ENCODE results near the gene CDS2. TPM values are rescaled to one million over a fixed set of nuclear protein-coding genes. Genes with fewer than 3 reads are reported as not detected.

The CDS2 gene
- total RNA-seq: 100 to 1,000 TPM in 1 of 4 donors, 10 to 100 TPM in 3; 59.8 to 102 (median 73.9) TPM

DNA sequence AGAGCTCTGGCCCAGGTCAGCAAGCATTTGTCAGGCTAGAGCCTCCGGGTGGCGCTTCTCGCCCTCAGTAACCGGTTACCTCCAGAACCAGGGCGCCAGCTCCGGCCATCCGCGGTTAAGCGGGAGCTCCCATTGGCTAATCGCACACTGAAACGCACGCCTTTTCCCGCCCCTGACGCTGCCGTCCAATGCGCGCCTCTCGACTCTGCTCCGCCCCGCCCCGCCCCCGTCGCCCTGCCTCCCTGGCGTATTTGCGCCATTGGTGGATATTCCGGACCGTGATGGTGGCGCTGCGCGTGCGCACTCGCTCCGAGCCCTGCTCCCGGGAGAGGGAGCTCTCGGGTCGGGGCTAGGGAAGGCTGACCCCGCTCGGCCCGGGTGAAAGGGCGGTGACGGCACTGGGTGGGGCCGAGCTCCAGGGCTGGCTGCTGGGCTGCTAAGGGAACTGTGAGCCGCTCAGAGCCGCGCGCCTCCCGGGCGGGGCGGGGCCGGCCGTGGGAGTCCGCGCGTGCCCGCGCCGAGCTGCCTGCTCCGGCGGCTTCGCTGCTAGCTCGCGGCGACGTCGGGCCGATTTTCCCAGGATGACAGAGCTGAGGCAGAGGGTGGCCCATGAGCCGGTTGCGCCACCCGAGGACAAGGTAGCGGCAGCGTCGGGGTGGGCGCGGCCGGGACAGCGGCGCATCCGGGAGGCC, at the start of gene CDS2:
Gene CDS2, plus strand, starts transcription at position 497 of the 692 bp plus-strand sequence. Its CDS starts 85 bp downstream, at position 582.
- WGBS, 2 donors (ENCODE audit: low coverage in 1 of 2): no CpG with 5 or more reads among the region's 78 CpGs
- TF ChIP-seq POLR2AphosphoS5 (IDR thresholded peaks at IDR 0.05) (peak; percentile 80), POLR2A (IDR thresholded peaks at IDR 0.05) (peak; percentile 93), EP300 (IDR thresholded peaks at IDR 0.05) (no peak)
- TF ChIP-seq, protein P1, sequence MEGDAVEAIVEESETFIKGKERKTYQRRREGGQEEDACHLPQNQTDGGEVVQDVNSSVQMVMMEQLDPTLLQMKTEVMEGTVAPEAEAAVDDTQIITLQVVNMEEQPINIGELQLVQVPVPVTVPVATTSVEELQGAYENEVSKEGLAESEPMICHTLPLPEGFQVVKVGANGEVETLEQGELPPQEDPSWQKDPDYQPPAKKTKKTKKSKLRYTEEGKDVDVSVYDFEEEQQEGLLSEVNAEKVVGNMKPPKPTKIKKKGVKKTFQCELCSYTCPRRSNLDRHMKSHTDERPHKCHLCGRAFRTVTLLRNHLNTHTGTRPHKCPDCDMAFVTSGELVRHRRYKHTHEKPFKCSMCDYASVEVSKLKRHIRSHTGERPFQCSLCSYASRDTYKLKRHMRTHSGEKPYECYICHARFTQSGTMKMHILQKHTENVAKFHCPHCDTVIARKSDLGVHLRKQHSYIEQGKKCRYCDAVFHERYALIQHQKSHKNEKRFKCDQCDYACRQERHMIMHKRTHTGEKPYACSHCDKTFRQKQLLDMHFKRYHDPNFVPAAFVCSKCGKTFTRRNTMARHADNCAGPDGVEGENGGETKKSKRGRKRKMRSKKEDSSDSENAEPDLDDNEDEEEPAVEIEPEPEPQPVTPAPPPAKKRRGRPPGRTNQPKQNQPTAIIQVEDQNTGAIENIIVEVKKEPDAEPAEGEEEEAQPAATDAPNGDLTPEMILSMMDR (IDR thresholded peaks at IDR 0.05): peak; percentile 39 to 79 (median 58)
- Histone ChIP-seq H3K36me3 (no peaks in the 10 kb centered on the region), H3K4me3 (peak within 1 kb of the TSS; percentile 86 to 99), H3K4me1 (peaks cover 0 to 51% (median 26%) of the 10 kb centered on the region in 3 donors), H3K27ac (peak within 1 kb of the TSS; percentile 94 to 99 (median 98)), H3K27me3 (no peaks in the 10 kb centered on the region), H3K9me3 (no peaks in the 10 kb centered on the region)
- ATAC-seq: peak; percentile 96

DNA sequence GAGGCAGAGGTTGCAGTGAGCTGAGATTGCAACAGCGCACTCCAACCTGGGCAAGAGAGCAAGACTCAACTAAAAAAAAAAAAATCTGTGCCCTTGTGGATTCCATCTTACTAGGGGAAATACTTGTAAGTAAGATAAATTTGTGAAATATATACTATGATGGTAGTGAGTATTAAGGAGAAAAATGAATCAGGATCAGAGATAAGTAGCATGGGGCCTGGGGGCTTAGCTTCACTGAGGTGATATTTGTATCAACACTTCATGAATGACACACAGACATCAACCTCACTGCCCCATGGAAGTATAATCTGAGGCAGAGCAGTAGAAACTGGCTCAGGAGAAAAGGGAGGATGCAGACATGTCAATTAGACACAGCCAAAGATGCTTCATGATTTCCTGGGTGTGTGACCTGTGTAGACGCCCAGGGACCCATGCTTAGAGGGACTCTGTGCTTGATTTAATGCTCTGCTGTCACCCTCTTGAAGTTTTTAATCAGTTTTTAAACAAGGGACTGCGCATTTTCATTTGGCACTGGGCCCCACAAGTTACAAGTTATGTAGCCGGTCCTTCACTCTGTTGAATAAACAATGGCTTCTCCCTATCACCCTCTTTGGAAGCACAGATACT, 48.9 kb upstream of the CDS2 start:
- no peak for TF ChIP-seq EP300 (IDR thresholded peaks at IDR 0.05)
- no peak for TF ChIP-seq POLR2A (IDR thresholded peaks at IDR 0.05)
- TF ChIP-seq, protein P1 (IDR thresholded peaks at IDR 0.05): no peak
- TF ChIP-seq POLR2AphosphoS5 (IDR thresholded peaks at IDR 0.05): no peak
- H3K27me3 ChIP-seq: no peaks in the 10 kb centered on the region
- 31 to 50% methylated on average over 3 to 4 of the region's 4 CpGs for WGBS, 2 donors (ENCODE audit: low coverage in 1 of 2)
- peak overlapping the region; percentile 19 to 36 for H3K4me3 ChIP-seq
- H3K4me1 ChIP-seq: peaks cover 0 to 29% (median 8%) of the 10 kb centered on the region in 3 donors
- H3K9me3 ChIP-seq: no peaks in the 10 kb centered on the region
- peak overlapping the region; percentile 21 to 68 (median 48) for H3K27ac ChIP-seq
- no peak for ATAC-seq
- H3K36me3 ChIP-seq: no peaks in the 10 kb centered on the region

DNA sequence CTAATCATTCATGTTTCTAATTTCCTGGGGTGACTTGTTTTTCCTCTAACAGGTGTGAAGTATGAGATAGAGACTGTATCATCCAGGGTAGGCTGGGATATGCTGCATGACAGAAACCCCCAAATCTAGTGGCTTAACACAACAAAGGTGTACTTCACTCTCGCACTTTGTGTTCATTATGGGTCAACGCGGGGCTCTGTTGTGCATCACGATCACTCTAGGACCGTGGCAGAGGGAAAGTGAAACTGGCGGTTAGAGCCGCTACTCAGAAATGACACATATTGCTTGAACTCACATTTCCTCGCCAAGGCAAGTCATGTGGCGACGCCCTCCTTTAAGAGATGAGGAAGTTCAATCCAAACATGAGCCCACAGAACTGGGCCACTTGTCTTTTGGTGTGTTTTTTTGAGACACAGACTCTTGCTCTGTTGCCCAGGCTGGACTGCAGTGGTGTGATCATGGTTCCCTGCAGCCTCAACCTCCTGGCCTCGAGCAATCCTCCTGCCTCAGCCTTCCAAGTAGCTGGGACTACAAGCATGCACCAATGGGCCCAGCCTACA, 48.3 kb upstream of the CDS2 start:
- peak in 1 of 2 donors; percentile 20 for TF ChIP-seq POLR2A (IDR thresholded peaks at IDR 0.05)
- TF ChIP-seq POLR2AphosphoS5 (IDR thresholded peaks at IDR 0.05): peak; percentile 54
- TF ChIP-seq EP300 (IDR thresholded peaks at IDR 0.05): no peak
- peaks cover 0 to 23% (median 2%) of the 10 kb centered on the region in 3 donors for H3K4me1 ChIP-seq
- no peaks in the 10 kb centered on the region for H3K9me3 ChIP-seq
- H3K36me3 ChIP-seq: no peaks in the 10 kb centered on the region
- peak overlapping the region; percentile 19 to 36 for H3K4me3 ChIP-seq
- ATAC-seq: peak; percentile 76
- WGBS, 2 donors (ENCODE audit: low coverage in 1 of 2): 28 to 83% methylated on average over 8 to 11 of the region's 11 CpGs
- H3K27me3 ChIP-seq: no peaks in the 10 kb centered on the region
- peak overlapping the region; percentile 21 to 68 (median 48) for H3K27ac ChIP-seq

DNA sequence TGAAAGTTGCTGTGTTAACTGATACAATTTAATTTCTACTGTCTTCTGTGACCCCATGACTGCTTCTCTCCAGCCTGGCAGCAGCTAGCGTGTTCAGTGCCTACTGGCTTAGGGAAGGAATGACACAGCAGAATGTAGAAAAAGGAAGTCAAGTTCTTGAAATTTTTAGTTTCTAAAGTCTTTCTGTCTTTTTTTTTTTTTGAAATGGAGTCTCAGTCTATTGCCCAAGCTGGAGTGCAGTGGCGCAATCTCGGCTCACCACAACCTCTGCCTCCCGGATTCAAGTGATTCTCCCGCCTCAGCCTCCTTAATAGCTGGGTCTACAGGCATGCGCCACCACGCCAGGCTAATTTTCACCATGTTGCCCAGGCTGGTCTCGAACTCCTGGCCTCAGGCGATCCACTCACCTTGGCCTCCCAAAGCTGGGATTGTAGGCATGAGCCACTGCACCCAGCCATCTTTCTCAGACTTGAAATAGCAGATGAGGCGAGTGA, 46.4 kb upstream of the CDS2 start:
- TF ChIP-seq POLR2A (IDR thresholded peaks at IDR 0.05): no peak
- peak; percentile 21 for TF ChIP-seq POLR2AphosphoS5 (IDR thresholded peaks at IDR 0.05)
- Histone ChIP-seq H3K27ac (peak overlapping the region in 2 of 4 donors; percentile 28 to 61), H3K4me1 (peaks cover 0 to 16% (median 0%) of the 10 kb centered on the region in 3 donors), H3K4me3 (no peak overlapping the region), H3K36me3 (no peaks in the 10 kb centered on the region), H3K9me3 (no peaks in the 10 kb centered on the region), H3K27me3 (no peaks in the 10 kb centered on the region)
- peak; percentile 71 for ATAC-seq
- 60 to 83% methylated on average over 1 to 7 of the region's 10 CpGs for WGBS, 2 donors (ENCODE audit: low coverage in 1 of 2)

DNA sequence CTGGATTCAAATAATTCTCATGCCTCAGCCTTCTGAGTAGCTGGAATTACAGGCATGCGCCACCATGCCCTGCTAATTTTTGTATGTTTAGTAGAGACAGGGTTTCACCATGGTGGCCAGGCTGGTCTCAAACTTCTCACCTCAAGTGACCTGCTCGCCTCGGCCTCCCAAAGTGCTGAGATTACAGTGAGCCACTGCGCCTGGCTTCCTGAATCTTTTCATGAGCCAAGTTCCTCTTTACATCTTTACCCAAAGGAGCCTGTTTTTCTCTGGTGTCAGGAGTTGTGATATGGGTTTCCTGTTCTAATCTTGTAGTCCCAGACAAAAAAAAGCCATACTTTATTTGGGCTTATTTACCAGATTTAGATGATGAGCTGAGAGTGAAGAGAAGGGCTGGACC, 41.4 kb upstream of the CDS2 start:
- TF ChIP-seq, protein P1 (IDR thresholded peaks at IDR 0.05): no peak
- no peak for TF ChIP-seq POLR2A (IDR thresholded peaks at IDR 0.05)
- TF ChIP-seq POLR2AphosphoS5 (IDR thresholded peaks at IDR 0.05): no peak
- no peak for TF ChIP-seq EP300 (IDR thresholded peaks at IDR 0.05)
- no peak overlapping the region for H3K27ac ChIP-seq

More for the DNA sequence above, 41.4 kb upstream of the CDS2 start:
- H3K36me3 ChIP-seq: no peaks in the 10 kb centered on the region
- no peaks in the 10 kb centered on the region for H3K9me3 ChIP-seq
- 63% methylated on average over 4 of the region's 4 CpGs; no CpG with 5 or more reads in 1 of the 2 donors for WGBS, 2 donors (ENCODE audit: low coverage in 1 of 2)
- H3K27me3 ChIP-seq: no peaks in the 10 kb centered on the region
- no peak overlapping the region for H3K4me3 ChIP-seq
- H3K4me1 ChIP-seq: no peaks in the 10 kb centered on the region
- no peak for ATAC-seq
